GM18511 (cell line): Measurements from ENCODE around the gene TCEA2.

Source experiments
- ATAC-seq: cut with Tn5 transposase; IDR thresholded peaks from one replicate; pipeline ENCODE4 v1.9.1; 2021; ENCODE audit warnings: mild to moderate bottlenecking, moderate library complexity; ENCODE audit not compliant: unreplicated experiment

TCEA2 gene

GRCh38 chr20:64048402-64049044 lies 14.5 kb upstream of the TCEA2 start:
- ATAC-seq, result no peak

- no peak for ATAC-seq
These were observed 13.7 kb upstream of the TCEA2 start, which contains the start of gene SOX18 for GRCh38 chr20:64049060-64049877. TSS of gene SOX18 (minus strand) at chr20:64049639. CDS start at chr20:64049516, 123 bp downstream.

- ATAC-seq, result no peak
These were observed 13.1 kb upstream of the TCEA2 start for GRCh38 chr20:64049878-64050260.

GRCh38 chr20:64050261-64051032 lies 12.6 kb upstream of the TCEA2 start:
- ATAC-seq, result no peak

- ATAC-seq, result no peak
These were observed 12.0 kb upstream of the TCEA2 start for GRCh38 chr20:64051033-64051452.

GRCh38 chr20:64051561-64052325 lies 11.3 kb upstream of the TCEA2 start:
- no peak for ATAC-seq

GRCh38 chr20:64052326-64052722 lies 10.7 kb upstream of the TCEA2 start:
- ATAC-seq, result no peak

GRCh38 chr20:64052987-64053840 lies 9.8 kb upstream of the TCEA2 start:
- no peak for ATAC-seq

GRCh38 chr20:64053841-64054661 lies 8.9 kb upstream of the TCEA2 start:
- no peak for ATAC-seq

- no peak for ATAC-seq
These were observed 7.6 kb upstream of the TCEA2 start for GRCh38 chr20:64055396-64055892.

GRCh38 chr20:64055893-64056638 lies 6.9 kb upstream of the TCEA2 start:
- no peak for ATAC-seq

GRCh38 chr20:64056639-64056888 lies 6.4 kb upstream of the TCEA2 start:
- ATAC-seq, result no peak

GRCh38 chr20:64056889-64057627 lies 5.9 kb upstream of the TCEA2 start:
- no peak for ATAC-seq

GRCh38 chr20:64057628-64058498 lies 5.1 kb upstream of the TCEA2 start:
- no peak for ATAC-seq

- no peak for ATAC-seq
These were observed 4.5 kb upstream of the TCEA2 start for GRCh38 chr20:64058536-64058935.

- no peak for ATAC-seq
These were observed 762 bp upstream of the TCEA2 start for GRCh38 chr20:64062276-64062595.
